Keratinocyte (primary cell): ENCODE data around the gene TMEM53.

Source experiments
- CTCF ChIP-seq, 3 experiments: IDR thresholded peaks in 1 of 3; conservative IDR thresholded peaks in 1 of 3; optimal IDR thresholded peaks in 1 of 3; 2 replicates in 2 of 3; 3 replicates in 1 of 3; pipeline versions ENCODE3 to v1.5.1; 2011; ENCODE audit warnings: low read length in 3 of 3, mild to moderate bottlenecking in 3 of 3, moderate library complexity in 2 of 3, control low read depth in 1 of 3, inconsistent platforms in 1 of 3; ENCODE audit not compliant: insufficient read depth in 2 of 3; ENCODE audit errors: extremely low read depth in 1 of 3
- EZH2 ChIP-seq: IDR thresholded peaks from one replicate; pipeline ENCODE4 v1.6.1; 2012; ENCODE audit warnings: inconsistent platforms, mild to moderate bottlenecking, low read length, moderate library complexity

- TF ChIP-seq CTCF (optimal IDR thresholded peaks at IDR 0.05 in 1 of 3, IDR thresholded peaks at IDR 0.05 in 1 of 3, conservative IDR thresholded peaks at IDR 0.05 in 1 of 3; ENCODE audit: extremely low read depth in 1 of 3, insufficient read depth in 2 of 3, low read length in 3 of 3) (no peak), EZH2 (no peak)
These were observed 31.2 kb upstream of the TMEM53 start for GRCh38 chr1:44705470-44705869.
